DOHH2 (cell line): ENCODE measurements around the gene C20orf96.
"Not testable (repeated sequence)": the region's sequence is repeated elsewhere in the genome, so short reads cannot be mapped to it uniquely, and the experiment has no call there.

Source experiments
- H3F3A ChIP-seq: fragments of 200-600 bp; sonication (generic), shearing (Covaris generic); 2 replicates; pipeline ENCODE4 v1.6.0; 2016; ENCODE audit warnings: antibody characterized with exemption, mild to moderate bottlenecking; ENCODE audit not compliant: control insufficient read depth, insufficient read depth
- H3K27ac ChIP-seq: fragments of 200-600 bp; sonication (generic); 2 replicates; pipeline ENCODE4 v1.5.1; 2014; ENCODE audit warnings: low read depth, mild to moderate bottlenecking, low read length, moderate library complexity
- H3K27me3 ChIP-seq: fragments of 200-600 bp; sonication (generic); 2 replicates; pipeline ENCODE4 v1.6.1; 2014; ENCODE audit warnings: mild to moderate bottlenecking, low read length, mixed read lengths; ENCODE audit not compliant: control insufficient read depth
- H3K36me3 ChIP-seq: fragments of 200-600 bp; sonication (generic); 2 replicates; pipeline ENCODE4 v1.6.1; 2014; ENCODE audit warnings: mild to moderate bottlenecking, low read length, moderate library complexity, mixed read lengths; ENCODE audit not compliant: control insufficient read depth
- H3K4me1 ChIP-seq: fragments of 200-600 bp; sonication (generic); 2 replicates; pipeline ENCODE4 v1.6.1; 2014; ENCODE audit warnings: mild to moderate bottlenecking, low read length, mixed read lengths; ENCODE audit not compliant: control insufficient read depth
- H3K4me2 ChIP-seq: fragments of 200-600 bp; sonication (generic); 2 replicates; pipeline ENCODE4 v1.6.0; 2014; ENCODE audit warnings: mild to moderate bottlenecking, low read length, moderate library complexity
- H3K4me3 ChIP-seq: fragments of 200-600 bp; sonication (generic); 2 replicates; pipeline ENCODE4 v1.5.1; 2014; ENCODE audit warnings: mild to moderate bottlenecking, low read length, mixed read lengths
- H3K79me2 ChIP-seq: fragments of 200-600 bp; sonication (generic); 2 replicates; pipeline ENCODE4 v1.6.1; 2014; ENCODE audit warnings: mild to moderate bottlenecking, low read length, mixed read lengths; ENCODE audit not compliant: control insufficient read depth
- H3K9me2 ChIP-seq: fragments of 200-600 bp; sonication (generic); replicated peaks from 2 replicates; pipeline ENCODE4 v1.6.1; 2014; ENCODE audit warnings: mild to moderate bottlenecking, low read length, mixed read lengths; ENCODE audit not compliant: control insufficient read depth
- H3K9me3 ChIP-seq: fragments of 200-600 bp; sonication (generic); 2 replicates; pipeline ENCODE4 v1.6.1; 2014; ENCODE audit warnings: antibody characterized with exemption, low read length, mixed read lengths; ENCODE audit not compliant: control insufficient read depth, insufficient read depth
- H4K20me1 ChIP-seq: fragments of 200-600 bp; sonication (generic); 2 replicates; pipeline ENCODE4 v1.6.0; 2014; ENCODE audit warnings: low read depth, mild to moderate bottlenecking, antibody characterized with exemption, low read length, moderate library complexity; ENCODE audit not compliant: control insufficient read depth, insufficient read depth
- EZH2phosphoT487 ChIP-seq: fragments of 200-600 bp; sonication (generic); IDR thresholded peaks from 2 replicates; pipeline ENCODE4 v1.6.1; 2017; ENCODE audit warnings: borderline replicate concordance, mild to moderate bottlenecking, antibody characterized with exemption, low read length, moderate library complexity, mixed read lengths
- TF ChIP-seq, protein P1 (sequence below): fragments of 200-600 bp; sonication (generic); IDR thresholded peaks from one replicate; pipeline ENCODE4 v1.5.1; 2014; ENCODE audit warnings: antibody characterized with exemption, mild to moderate bottlenecking, low read depth, low read length; ENCODE audit not compliant: poor library complexity, severe bottlenecking

C20orf96 gene

DNA sequence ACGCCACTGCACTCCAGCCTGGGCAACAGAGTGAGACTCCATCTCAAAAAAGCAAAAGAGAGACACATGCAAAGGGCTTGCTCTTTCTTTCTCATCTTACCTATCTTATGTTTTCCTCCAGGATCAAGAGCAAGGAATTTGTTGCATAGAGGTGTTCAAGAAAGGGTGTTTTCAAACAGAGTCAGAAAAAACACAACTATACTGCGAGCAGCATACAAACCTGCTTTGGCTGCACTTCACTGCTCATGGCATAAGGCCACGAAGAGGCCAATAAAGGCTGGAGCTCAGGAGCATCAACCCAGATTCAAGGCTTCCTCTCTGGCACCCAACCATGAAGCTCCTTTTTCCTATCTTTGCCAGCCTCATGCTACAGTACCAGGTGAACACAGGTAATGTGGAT is 63.6 kb downstream of the C20orf96 start, which contains the start of gene DEFB129:
Gene DEFB129 (plus strand): TSS at position 301 of the 400 bp plus-strand sequence. CDS start 31 bp downstream, at position 332.
- H3K4me2 ChIP-seq: no peak within 1 kb of the TSS
- H4K20me1 ChIP-seq: no peaks in the 10 kb centered on the region
- no peak for TF ChIP-seq EZH2phosphoT487
- TF ChIP-seq, protein P1, sequence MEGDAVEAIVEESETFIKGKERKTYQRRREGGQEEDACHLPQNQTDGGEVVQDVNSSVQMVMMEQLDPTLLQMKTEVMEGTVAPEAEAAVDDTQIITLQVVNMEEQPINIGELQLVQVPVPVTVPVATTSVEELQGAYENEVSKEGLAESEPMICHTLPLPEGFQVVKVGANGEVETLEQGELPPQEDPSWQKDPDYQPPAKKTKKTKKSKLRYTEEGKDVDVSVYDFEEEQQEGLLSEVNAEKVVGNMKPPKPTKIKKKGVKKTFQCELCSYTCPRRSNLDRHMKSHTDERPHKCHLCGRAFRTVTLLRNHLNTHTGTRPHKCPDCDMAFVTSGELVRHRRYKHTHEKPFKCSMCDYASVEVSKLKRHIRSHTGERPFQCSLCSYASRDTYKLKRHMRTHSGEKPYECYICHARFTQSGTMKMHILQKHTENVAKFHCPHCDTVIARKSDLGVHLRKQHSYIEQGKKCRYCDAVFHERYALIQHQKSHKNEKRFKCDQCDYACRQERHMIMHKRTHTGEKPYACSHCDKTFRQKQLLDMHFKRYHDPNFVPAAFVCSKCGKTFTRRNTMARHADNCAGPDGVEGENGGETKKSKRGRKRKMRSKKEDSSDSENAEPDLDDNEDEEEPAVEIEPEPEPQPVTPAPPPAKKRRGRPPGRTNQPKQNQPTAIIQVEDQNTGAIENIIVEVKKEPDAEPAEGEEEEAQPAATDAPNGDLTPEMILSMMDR: no peak
- no peaks in the 10 kb centered on the region for H3F3A ChIP-seq
- no peak within 1 kb of the TSS for H3K27ac ChIP-seq
- no peaks in the 10 kb centered on the region for H3K9me3 ChIP-seq
- no peaks in the 10 kb centered on the region for H3K36me3 ChIP-seq
- no peaks in the 10 kb centered on the region for H3K4me1 ChIP-seq
- no peaks in the 10 kb centered on the region for H3K79me2 ChIP-seq
- H3K4me3 ChIP-seq: no peak within 1 kb of the TSS
- peaks cover 24% of the 10 kb centered on the region for H3K27me3 ChIP-seq
- no peaks in the 10 kb centered on the region for H3K9me2 ChIP-seq

DNA sequence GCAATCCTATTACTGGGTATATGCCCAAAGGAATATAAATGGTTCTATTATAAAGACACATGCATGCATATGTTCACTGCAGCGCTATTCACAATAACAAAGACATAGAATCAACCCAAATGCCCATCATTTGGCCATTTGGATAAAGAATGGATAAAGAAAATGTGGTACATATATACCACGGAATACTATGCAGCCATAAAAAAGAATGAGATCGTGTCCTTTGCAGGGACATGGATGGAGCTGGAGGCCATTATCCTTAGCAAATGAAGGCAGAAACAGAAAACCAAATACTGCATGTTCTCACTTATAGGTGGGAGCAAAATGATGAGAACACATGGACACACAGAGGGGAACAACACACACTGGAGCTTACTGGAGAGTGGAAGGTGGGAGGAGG is 64.7 kb downstream of the C20orf96 start:
- not testable (repeated sequence) for H3K79me2 ChIP-seq, H4K20me1 ChIP-seq, H3K36me3 ChIP-seq, H3K4me2 ChIP-seq, H3F3A ChIP-seq, H3K4me1 ChIP-seq, H3K4me3 ChIP-seq, H3K27ac ChIP-seq, H3K9me2 ChIP-seq, H3K9me3 ChIP-seq
- peaks cover 28% of the 10 kb centered on the region for H3K27me3 ChIP-seq

DNA sequence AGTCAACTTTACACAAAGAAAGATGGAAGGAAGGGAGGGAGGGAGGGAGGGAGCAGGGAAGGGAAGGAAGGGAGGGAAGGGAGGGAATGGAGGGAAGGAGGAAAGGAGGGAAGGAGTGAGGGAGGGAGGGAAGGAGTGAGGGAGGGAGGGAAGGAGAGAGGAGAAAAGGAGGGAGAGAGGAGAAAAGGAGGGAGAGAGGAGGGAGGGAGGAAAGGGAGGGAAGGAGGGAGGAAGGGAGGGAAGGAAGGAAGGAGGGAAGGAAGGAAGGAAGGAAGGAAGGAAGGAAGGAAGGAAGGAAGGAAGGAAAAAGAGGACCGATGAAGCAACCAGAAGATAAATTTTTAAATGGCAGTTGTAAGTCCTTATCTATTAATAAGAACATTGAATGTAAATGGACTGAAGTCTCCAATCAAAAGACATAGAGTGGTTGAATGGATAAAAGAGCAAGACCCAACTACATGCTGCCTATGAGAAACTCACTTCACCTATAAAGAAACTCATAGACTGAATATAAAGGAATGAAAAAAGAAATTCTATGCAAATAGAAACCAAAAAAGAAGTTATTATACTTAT is 69.2 kb downstream of the C20orf96 start:
- Histone ChIP-seq H4K20me1 (no peaks in the 10 kb centered on the region), H3K4me1 (no peaks in the 10 kb centered on the region), H3K27ac (no peak overlapping the region), H3K9me3 (no peaks in the 10 kb centered on the region), H3K36me3 (no peaks in the 10 kb centered on the region), H3K27me3 (peaks cover 41% of the 10 kb centered on the region), H3K9me2 (no peaks in the 10 kb centered on the region), H3F3A (no peaks in the 10 kb centered on the region), H3K79me2 (no peaks in the 10 kb centered on the region), H3K4me2 (no peak overlapping the region), H3K4me3 (no peak overlapping the region)
- TF ChIP-seq, protein P1: no peak
- no peak for TF ChIP-seq EZH2phosphoT487
